B cell (primary cell): ENCODE data around the gene CDS1.
A peak's percentile ranks its signal among the peaks of the same experiment; 100 is the strongest.

Experiments used
- EZH2 ChIP-seq: IDR thresholded peaks from 2 replicates; pipeline ENCODE4 v1.6.1; 2012; ENCODE audit warnings: borderline replicate concordance, low read depth, mild to moderate bottlenecking, moderate library complexity, low read length; ENCODE audit not compliant: insufficient read depth, poor library complexity, severe bottlenecking
- TF ChIP-seq, protein P1 (sequence below): fragments of 200-600 bp; IDR thresholded peaks from one replicate; pipeline ENCODE4 v1.8.0; 2022; ENCODE audit warnings: antibody characterized with exemption, mild to moderate bottlenecking

DNA sequence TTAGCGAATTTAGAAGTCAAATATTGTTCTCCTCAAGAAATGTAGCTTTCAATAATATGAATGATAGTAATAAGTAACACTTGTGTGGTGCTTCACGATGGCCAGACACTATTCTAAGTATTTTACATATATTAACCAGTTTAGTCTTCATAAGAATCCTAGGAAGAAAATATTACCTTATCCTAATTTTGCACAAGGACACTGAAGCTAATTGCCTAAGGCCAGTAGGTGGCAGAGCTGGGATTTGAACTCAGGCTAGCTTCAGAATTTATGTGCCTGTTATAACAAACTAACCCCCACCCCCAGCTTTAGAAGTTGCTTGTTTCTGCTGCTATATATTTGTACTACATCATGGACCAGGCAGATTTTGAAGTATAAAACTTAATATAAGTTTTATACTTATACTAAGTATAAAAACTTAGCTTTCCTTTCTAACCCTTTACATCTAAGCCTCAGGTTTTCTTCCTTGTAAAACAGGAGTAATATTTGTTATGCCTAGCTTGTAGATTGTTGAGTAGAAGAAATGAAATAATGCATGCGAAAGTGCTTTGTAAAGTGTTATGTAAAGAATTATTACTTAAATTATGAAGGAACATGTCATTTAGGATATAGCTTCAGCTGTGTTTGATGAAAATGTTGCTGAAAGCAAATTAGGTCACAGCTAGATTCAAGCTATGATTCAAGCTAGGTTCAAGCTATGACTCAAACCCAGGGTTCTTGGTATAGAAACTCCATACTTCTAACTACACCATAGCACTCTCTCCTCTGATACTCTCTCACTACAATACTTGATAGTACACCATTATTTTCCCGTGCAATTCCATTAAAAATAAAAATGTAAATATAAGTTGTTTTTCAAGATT is 4.2 kb upstream of the CDS1 start:
- TF ChIP-seq, protein P1, sequence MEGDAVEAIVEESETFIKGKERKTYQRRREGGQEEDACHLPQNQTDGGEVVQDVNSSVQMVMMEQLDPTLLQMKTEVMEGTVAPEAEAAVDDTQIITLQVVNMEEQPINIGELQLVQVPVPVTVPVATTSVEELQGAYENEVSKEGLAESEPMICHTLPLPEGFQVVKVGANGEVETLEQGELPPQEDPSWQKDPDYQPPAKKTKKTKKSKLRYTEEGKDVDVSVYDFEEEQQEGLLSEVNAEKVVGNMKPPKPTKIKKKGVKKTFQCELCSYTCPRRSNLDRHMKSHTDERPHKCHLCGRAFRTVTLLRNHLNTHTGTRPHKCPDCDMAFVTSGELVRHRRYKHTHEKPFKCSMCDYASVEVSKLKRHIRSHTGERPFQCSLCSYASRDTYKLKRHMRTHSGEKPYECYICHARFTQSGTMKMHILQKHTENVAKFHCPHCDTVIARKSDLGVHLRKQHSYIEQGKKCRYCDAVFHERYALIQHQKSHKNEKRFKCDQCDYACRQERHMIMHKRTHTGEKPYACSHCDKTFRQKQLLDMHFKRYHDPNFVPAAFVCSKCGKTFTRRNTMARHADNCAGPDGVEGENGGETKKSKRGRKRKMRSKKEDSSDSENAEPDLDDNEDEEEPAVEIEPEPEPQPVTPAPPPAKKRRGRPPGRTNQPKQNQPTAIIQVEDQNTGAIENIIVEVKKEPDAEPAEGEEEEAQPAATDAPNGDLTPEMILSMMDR: peak; percentile 32
- no peak for TF ChIP-seq EZH2
